ENCODE results near the gene YLPM1.

- TF ChIP-seq SUZ12 (IDR thresholded peaks at IDR 0.05): no peak
- no peak for TF ChIP-seq FOXA1 (IDR thresholded peaks at IDR 0.05)
- TF ChIP-seq TARDBP (IDR thresholded peaks at IDR 0.05): no peak
- no peak for TF ChIP-seq ELF4 (IDR thresholded peaks at IDR 0.05)
- TF ChIP-seq SP1 (IDR thresholded peaks at IDR 0.05): no peak
- no peak for TF ChIP-seq ZNF384 (IDR thresholded peaks at IDR 0.05)
- no peak for TF ChIP-seq BHLHE40 (IDR thresholded peaks at IDR 0.05; ENCODE audit: borderline replicate concordance)
These were observed 103.7 kb downstream of the YLPM1 start for GRCh38 chr14:74866708-74867389.

Data from HEK293T (cell line).